Measurements from ENCODE around the gene SLC9A2.

SLC9A2 gene

DNA sequence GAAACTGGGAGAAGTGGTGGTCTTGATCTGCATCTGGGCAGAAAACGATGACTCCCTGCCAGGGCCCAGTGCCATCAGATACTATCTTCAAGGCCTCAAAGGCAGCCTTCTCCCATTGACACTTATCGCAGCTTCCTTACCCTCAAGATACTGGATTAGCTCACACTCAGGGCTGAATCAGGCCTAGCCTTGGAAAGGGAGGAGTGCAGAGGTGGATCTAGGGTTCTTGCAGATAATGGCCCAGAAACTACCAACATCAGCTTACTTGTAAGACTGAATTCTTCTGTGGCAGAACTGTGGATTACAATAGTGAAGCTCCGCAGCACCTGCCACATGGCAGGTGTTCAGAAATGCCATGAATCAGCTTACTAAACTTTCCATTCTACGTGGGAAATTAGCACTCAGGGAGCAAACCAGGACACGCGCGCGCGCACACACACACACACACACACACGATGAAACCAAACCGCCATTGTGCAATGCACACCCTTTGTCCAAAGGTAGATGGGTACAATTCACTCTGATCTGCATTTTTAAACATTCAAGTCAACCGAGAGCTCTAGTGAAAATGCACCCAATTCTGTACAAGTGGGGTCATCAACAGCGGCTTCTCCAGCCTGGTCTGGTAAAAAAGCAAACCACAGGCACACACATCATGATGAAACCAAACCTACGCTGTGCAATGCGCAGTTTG is 116.2 kb downstream of the SLC9A2 start:
- DNase-seq: no peak

DNA sequence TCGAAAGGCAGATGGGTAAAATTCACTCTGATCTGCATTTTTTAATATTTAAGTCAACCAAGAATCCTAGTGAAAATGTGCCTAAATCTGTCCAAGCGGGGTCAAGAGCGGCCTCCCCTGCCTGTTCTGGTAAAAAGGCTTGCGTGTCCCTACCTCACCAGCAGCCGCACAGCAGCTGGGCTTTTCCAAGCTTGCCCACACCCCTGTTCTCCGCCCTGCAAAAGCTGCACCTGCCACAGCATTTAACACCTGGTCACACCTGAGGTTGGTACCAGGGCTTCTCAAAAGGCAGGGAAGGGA is 116.7 kb downstream of the SLC9A2 start:
- no peak for DNase-seq

GRCh38 chr2:102736410-102737409 is 117.4 kb downstream of the SLC9A2 start:
- DNase-seq: peak; percentile 92

DNA sequence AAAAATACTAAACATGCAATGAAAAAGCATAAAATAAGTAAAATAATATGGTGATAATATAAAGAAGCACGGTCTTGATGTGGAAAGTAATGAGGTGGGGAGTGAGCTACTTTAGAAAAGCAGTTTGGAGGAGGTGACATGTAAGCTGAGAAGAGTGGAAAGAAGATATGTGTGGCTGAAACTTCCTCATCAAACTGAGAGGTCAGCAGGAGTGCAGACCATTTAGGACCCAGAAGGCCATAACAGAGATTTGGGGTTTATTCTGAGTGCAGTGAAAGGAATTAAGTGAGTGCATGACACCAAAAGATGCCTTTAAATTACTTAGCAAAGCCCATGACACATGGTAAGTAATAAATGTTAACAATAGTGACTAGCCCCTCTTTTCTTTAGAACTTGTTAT is 118.1 kb downstream of the SLC9A2 start:
- no peak for DNase-seq

DNA sequence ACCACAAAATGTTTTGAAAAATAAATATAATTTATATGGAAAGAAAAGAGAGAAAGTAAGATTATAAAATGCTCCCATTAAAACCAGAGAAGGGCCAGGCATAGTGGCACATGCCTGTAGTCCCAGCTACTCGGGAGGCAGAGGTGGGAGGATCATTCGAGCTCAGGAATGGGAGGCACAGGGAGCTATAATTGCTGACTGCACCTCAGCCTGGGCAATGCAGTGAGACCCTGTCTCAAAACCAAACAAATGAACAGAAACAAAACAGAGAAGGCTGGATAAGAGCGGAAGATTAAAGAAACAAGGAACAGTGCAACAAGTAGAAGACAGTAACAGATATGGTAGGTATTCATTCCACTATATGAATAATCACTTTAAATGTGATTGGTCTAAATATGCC is 123.9 kb downstream of the SLC9A2 start:
- DNase-seq: no peak

GRCh38 chr2:102748107-102748506 is 128.8 kb downstream of the SLC9A2 start:
- DNase-seq: no peak

DNA sequence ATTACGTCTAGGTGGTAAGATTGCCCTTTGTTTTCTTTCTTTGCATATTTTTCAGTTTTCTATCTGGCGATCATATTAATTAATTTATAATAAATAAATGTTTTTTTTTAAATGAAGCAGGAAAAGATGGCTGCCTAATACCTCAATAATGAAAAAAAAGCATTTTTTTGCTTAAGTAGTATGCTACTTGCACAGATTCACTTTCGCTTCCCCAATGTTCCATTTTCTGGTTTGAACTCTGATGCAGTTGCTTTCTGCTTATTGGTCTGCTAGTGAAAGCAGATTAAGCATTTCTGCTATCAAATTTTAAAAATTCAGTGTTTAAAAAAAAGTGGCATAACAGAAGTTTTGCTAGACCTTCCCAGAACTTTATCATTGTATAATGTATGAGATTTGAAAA is 130.6 kb downstream of the SLC9A2 start:
- no peak for DNase-seq

GRCh38 chr2:102753563-102754159 is 134.3 kb downstream of the SLC9A2 start:
- DNase-seq: peak; percentile 35

DNA sequence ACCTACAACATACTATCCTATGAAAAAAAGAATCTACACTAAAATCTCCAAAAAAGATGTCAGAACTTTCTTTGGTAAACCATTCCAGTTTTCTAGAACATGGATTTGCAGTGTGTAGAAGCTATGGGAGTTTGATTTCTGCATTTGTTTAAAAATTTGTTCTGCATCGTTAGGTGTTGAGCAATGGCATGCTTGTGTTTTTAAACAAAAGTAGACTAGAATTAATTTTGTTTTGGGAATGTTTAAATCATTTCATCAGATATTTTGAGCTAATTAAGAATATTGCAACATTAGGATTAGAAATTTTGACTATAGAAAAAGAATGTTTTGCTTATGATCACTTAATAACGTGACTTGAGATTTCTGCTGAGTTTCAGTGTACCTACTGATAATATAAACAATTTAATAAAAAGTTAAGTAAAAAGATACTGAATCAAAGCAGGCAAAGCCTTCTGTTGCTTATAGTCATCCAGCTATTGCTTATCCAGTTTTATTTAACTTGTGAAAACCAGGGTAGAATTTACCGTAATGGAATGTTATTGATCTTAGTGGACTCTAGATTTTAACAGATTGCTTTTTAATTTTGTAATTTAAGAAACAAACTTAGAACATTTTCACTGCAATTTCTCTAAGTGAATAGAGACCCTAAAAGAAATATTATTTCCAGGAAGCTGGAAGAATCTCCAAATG is 135.2 kb downstream of the SLC9A2 start:
- no peak for DNase-seq

GRCh38 chr2:102755284-102755683 is 135.9 kb downstream of the SLC9A2 start:
- no peak for DNase-seq

DNA sequence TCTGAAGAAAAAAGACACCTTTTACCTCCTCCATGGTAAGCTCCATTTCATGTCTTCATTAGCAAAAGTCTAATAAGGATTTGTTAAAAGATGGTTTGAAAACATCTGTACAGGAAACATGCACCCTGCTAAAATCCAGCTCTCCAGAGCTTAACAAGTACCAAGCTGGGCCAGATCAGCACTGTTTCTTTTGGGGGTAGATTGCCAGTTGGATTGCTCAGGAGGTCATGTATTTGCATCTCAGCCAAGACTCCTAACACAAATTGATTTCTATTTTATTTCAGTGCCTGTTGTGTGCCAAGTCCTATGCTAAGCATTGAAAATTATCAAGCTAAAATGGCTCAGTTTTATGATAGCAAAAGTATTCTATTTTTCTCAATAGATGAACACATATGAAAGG is 139.1 kb downstream of the SLC9A2 start:
- no peak for DNase-seq

Data from stimulated activated CD8-positive, alpha-beta memory T cell treated with anti-CD3 and anti-CD28 coated beads, Interleukin-4, amount 100 ng/mL, for 48 hours (primary cell).